Measurements from ENCODE around the gene ATRN. TPM values are rescaled to one million over a fixed set of nuclear protein-coding genes. Genes with fewer than 3 reads are reported as not detected.

The ATRN gene
- total and polyA plus RNA-seq, 4 donors, result 8.4 to 104 (median 46.0) TPM

DNA sequence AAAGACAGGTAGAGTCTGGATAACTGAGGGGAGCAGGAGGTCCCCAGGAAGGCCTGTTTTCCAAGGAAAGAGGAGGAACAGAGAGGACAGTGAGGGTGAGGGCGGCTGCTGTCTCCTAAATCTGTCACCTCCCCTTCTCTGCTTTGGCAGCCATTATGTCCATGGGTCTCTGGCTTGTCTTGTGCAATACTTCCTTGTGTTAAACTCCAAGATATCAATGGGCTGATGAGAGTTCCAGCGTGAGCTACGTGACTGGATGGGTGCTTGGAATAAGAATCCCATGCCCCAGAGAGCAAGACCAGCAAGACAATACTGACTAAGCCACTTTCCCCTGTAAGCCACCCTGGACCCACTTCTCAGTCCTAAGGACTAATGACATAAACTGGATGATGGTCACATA lies 37.1 kb upstream of the ATRN start:
- H3K9ac ChIP-seq (ENCODE audit: low read depth in 1 of 2, low read length in 2 of 2), result no peak overlapping the region
- TF ChIP-seq SP1 (IDR thresholded peaks at IDR 0.05) (no peak), REST (IDR thresholded peaks at IDR 0.05) (no peak), FOXA2 (IDR thresholded peaks at IDR 0.05) (no peak), HNF4G (IDR thresholded peaks at IDR 0.05) (no peak), JUND (IDR thresholded peaks at IDR 0.05) (no peak), GABPA (IDR thresholded peaks at IDR 0.05 in 1 of 2, conservative IDR thresholded peaks at IDR 0.05 in 1 of 2) (no peak), RXRA (IDR thresholded peaks at IDR 0.05) (no peak), ATF3 (IDR thresholded peaks at IDR 0.05) (no peak), NR2F2 (IDR thresholded peaks at IDR 0.05) (no peak), EGR1 (IDR thresholded peaks at IDR 0.05; ENCODE audit: low read depth in 2 of 2) (no peak), TAF1 (conservative IDR thresholded peaks at IDR 0.05) (no peak), CTCF (IDR thresholded peaks at IDR 0.05; ENCODE audit: low read depth, low read length, missing input control) (no peak), YY1 (IDR thresholded peaks at IDR 0.05) (no peak), FOXA1 (IDR thresholded peaks at IDR 0.05) (no peak), RAD21 (IDR thresholded peaks at IDR 0.05) (no peak), HNF4A (conservative IDR thresholded peaks at IDR 0.05) (no peak)
- TF ChIP-seq, protein P1, sequence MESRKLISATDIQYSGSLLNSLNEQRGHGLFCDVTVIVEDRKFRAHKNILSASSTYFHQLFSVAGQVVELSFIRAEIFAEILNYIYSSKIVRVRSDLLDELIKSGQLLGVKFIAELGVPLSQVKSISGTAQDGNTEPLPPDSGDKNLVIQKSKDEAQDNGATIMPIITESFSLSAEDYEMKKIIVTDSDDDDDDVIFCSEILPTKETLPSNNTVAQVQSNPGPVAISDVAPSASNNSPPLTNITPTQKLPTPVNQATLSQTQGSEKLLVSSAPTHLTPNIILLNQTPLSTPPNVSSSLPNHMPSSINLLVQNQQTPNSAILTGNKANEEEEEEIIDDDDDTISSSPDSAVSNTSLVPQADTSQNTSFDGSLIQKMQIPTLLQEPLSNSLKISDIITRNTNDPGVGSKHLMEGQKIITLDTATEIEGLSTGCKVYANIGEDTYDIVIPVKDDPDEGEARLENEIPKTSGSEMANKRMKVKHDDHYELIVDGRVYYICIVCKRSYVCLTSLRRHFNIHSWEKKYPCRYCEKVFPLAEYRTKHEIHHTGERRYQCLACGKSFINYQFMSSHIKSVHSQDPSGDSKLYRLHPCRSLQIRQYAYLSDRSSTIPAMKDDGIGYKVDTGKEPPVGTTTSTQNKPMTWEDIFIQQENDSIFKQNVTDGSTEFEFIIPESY (IDR thresholded peaks at IDR 0.05), result no peak
- TF ChIP-seq, protein P2, sequence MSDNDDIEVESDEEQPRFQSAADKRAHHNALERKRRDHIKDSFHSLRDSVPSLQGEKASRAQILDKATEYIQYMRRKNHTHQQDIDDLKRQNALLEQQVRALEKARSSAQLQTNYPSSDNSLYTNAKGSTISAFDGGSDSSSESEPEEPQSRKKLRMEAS (IDR thresholded peaks at IDR 0.05), result no peak
- no peak overlapping the region for H3K4me3 ChIP-seq (ENCODE audit: low read depth in 1 of 3, low read length in 3 of 3)
- H3K4me1 ChIP-seq (ENCODE audit: control insufficient read depth in 4 of 4, insufficient read depth in 4 of 4, low read length in 3 of 4), result no peaks in the 10 kb centered on the region
- H3K27me3 ChIP-seq (ENCODE audit: control insufficient read depth in 4 of 4, insufficient read depth in 4 of 4, low read length in 3 of 4), result no peaks in the 10 kb centered on the region
- no peaks in the 10 kb centered on the region for H3K36me3 ChIP-seq (ENCODE audit: control insufficient read depth in 4 of 4, insufficient read depth in 3 of 4, low read depth in 1 of 4, low read length in 3 of 4)
- no peak for DNase-seq (ENCODE audit: low spot score)
- WGBS, result 92% methylated on average over 3 of the region's 3 CpGs
- no peak overlapping the region for H3K27ac ChIP-seq (ENCODE audit: low read depth in 1 of 2, low read length in 2 of 2)
- no peaks in the 10 kb centered on the region for H3K9me3 ChIP-seq (ENCODE audit: control insufficient read depth in 4 of 4, low read length in 3 of 4)

Data from liver (tissue), 9 donors.